ENCODE results near the gene RND2. TPM values are rescaled to one million over a fixed set of nuclear protein-coding genes. Genes with fewer than 3 reads are reported as not detected.

RND2 gene
- total and polyA plus RNA-seq, 9 of the 15 experiments (the other 6 are each of a cell fraction or from before 2014, with no cell fraction given) = 0.15 to 1.9 (median 0.98) TPM

GRCh38 chr17:42980766-42981397 is 44.1 kb upstream of the RND2 start (continued):
- TF ChIP-seq, protein P1, sequence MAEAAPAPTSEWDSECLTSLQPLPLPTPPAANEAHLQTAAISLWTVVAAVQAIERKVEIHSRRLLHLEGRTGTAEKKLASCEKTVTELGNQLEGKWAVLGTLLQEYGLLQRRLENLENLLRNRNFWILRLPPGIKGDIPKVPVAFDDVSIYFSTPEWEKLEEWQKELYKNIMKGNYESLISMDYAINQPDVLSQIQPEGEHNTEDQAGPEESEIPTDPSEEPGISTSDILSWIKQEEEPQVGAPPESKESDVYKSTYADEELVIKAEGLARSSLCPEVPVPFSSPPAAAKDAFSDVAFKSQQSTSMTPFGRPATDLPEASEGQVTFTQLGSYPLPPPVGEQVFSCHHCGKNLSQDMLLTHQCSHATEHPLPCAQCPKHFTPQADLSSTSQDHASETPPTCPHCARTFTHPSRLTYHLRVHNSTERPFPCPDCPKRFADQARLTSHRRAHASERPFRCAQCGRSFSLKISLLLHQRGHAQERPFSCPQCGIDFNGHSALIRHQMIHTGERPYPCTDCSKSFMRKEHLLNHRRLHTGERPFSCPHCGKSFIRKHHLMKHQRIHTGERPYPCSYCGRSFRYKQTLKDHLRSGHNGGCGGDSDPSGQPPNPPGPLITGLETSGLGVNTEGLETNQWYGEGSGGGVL (CRISPR knock-in tag; IDR thresholded peaks at IDR 0.05) = no peak
- TF ChIP-seq ZNF518B (CRISPR knock-in tag; IDR thresholded peaks at IDR 0.05) (no peak), THAP7 (CRISPR knock-in tag; IDR thresholded peaks at IDR 0.05) (no peak), FOS (IDR thresholded peaks at IDR 0.05; ENCODE audit: extremely low read depth, insufficient read length) (no peak), MAZ (CRISPR knock-in tag; conservative IDR thresholded peaks at IDR 0.05 in 1 of 2, IDR thresholded peaks at IDR 0.05 in 1 of 2) (0 out of 4 replicates have a peak, but pooled peaks of 1 of the 2 experiments have one; percentile 5), ZNF354B (CRISPR knock-in tag; IDR thresholded peaks at IDR 0.05) (no peak), ESRRB (CRISPR knock-in tag; IDR thresholded peaks at IDR 0.05; ENCODE audit: borderline replicate concordance) (no peak), EGR1 (conservative IDR thresholded peaks at IDR 0.05) (no peak), CHD2 (IDR thresholded peaks at IDR 0.05; ENCODE audit: low read depth, low read length) (no peak), ZNF124 (CRISPR knock-in tag; IDR thresholded peaks at IDR 0.05) (no peak), STAG1 (CRISPR knock-in tag; IDR thresholded peaks at IDR 0.05; ENCODE audit: borderline replicate concordance) (peak; percentile 42; the same call in 1 of the 2 replicates), ZNF24 (IDR thresholded peaks at IDR 0.05) (peak; percentile 69; the same call in 1 of the 2 replicates), KDM4B (IDR thresholded peaks at IDR 0.05; ENCODE audit: borderline replicate concordance in 2 of 2, low read depth in 1 of 2) (no peak; a peak in 1 of 4 replicates), CBFA2T2 (conservative IDR thresholded peaks at IDR 0.05) (no peak), BHLHE40 (IDR thresholded peaks at IDR 0.05; ENCODE audit: low read length) (no peak), NFE2L1 (tag; IDR thresholded peaks at IDR 0.05; ENCODE audit: borderline replicate concordance, low read depth) (no peak)
- TF ChIP-seq, protein P2, sequence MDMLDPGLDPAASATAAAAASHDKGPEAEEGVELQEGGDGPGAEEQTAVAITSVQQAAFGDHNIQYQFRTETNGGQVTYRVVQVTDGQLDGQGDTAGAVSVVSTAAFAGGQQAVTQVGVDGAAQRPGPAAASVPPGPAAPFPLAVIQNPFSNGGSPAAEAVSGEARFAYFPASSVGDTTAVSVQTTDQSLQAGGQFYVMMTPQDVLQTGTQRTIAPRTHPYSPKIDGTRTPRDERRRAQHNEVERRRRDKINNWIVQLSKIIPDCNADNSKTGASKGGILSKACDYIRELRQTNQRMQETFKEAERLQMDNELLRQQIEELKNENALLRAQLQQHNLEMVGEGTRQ (CRISPR knock-in tag; IDR thresholded peaks at IDR 0.05) = no peak
- TF ChIP-seq, protein P3, sequence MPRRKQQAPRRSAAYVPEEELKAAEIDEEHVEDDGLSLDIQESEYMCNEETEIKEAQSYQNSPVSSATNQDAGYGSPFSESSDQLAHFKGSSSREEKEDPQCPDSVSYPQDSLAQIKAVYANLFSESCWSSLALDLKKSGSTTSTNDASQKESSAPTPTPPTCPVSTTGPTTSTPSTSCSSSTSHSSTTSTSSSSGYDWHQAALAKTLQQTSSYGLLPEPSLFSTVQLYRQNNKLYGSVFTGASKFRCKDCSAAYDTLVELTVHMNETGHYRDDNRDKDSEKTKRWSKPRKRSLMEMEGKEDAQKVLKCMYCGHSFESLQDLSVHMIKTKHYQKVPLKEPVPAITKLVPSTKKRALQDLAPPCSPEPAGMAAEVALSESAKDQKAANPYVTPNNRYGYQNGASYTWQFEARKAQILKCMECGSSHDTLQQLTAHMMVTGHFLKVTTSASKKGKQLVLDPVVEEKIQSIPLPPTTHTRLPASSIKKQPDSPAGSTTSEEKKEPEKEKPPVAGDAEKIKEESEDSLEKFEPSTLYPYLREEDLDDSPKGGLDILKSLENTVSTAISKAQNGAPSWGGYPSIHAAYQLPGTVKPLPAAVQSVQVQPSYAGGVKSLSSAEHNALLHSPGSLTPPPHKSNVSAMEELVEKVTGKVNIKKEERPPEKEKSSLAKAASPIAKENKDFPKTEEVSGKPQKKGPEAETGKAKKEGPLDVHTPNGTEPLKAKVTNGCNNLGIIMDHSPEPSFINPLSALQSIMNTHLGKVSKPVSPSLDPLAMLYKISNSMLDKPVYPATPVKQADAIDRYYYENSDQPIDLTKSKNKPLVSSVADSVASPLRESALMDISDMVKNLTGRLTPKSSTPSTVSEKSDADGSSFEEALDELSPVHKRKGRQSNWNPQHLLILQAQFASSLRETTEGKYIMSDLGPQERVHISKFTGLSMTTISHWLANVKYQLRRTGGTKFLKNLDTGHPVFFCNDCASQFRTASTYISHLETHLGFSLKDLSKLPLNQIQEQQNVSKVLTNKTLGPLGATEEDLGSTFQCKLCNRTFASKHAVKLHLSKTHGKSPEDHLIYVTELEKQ (CRISPR knock-in tag; IDR thresholded peaks at IDR 0.05) = no peak

Measured in K562 (cell line).